Testis (tissue), 2 donors: ENCODE data around the gene FAM20A.

ENCODE experiments used
- POLR2A ChIP-seq: fragments of 450-650 bp; IDR thresholded peaks from one replicate; pipeline ENCODE4 v1.6.1; 2017; ENCODE audit warnings: antibody characterized with exemption, mild to moderate bottlenecking, moderate library complexity
- TF ChIP-seq, protein P1 (sequence below), 3 experiments: fragments of 450-650 bp in 2 of 3; fragments of 200-600 bp in 1 of 3; sonication (generic) in 1 of 3; IDR thresholded peaks; one replicate each; pipeline ENCODE4 v1.5.1; 2016 to 2019; ENCODE audit warnings: antibody characterized with exemption in 3 of 3, mild to moderate bottlenecking in 2 of 3, moderate library complexity in 1 of 3

DNA sequence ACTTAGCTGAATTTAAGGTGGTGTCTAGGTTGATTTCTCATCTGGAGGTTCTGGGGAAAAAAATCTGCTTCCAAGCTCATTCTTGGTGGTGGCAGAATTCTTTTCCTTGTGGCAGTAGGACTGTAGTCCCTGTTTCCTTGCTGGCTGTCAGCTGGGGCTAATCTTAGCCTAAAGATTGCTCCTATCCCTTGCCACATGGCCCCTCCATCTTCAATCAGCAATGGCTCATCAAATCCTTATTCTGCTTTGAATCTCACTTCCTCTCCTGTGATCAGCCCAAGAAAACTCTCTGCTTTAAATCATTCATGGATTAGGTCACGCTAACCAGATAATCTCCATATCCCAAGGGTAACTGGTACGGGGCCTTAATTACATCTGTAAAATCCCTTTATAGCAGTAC, 6.6 kb downstream of the FAM20A start:
- TF ChIP-seq, protein P1, sequence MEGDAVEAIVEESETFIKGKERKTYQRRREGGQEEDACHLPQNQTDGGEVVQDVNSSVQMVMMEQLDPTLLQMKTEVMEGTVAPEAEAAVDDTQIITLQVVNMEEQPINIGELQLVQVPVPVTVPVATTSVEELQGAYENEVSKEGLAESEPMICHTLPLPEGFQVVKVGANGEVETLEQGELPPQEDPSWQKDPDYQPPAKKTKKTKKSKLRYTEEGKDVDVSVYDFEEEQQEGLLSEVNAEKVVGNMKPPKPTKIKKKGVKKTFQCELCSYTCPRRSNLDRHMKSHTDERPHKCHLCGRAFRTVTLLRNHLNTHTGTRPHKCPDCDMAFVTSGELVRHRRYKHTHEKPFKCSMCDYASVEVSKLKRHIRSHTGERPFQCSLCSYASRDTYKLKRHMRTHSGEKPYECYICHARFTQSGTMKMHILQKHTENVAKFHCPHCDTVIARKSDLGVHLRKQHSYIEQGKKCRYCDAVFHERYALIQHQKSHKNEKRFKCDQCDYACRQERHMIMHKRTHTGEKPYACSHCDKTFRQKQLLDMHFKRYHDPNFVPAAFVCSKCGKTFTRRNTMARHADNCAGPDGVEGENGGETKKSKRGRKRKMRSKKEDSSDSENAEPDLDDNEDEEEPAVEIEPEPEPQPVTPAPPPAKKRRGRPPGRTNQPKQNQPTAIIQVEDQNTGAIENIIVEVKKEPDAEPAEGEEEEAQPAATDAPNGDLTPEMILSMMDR (IDR thresholded peaks at IDR 0.05), result no peak
- TF ChIP-seq POLR2A, result no peak
